A673 (cell line): Measurements from ENCODE around the gene FAH. TPM values are rescaled to one million over a fixed set of nuclear protein-coding genes. Genes with fewer than 3 reads are reported as not detected.

Experiments used
- BruUV-seq: library from RNA; stranded (reverse); fragments of 400-500 nt; replicated peaks from 2 replicates; lab custom pipeline; 2021; lab: Mats Ljungman, UMichigan
- CTCF ChIA-PET: fragments of 300-600 bp; sonication (Branson Sonifier 250); formaldehyde crosslinking; loops from one replicate; lab custom pipeline; 2022; ENCODE audit warnings: antibody characterized with exemption; lab: Charles Lee
- POLR2A ChIA-PET: fragments of 300-600 bp; sonication (Branson Sonifier 250); formaldehyde crosslinking; loops from one replicate; lab custom pipeline; 2022; ENCODE audit warnings: antibody characterized with exemption; ENCODE audit not compliant: low non-redundant PET; lab: Charles Lee
- DNase-seq: peaks from one replicate; pipeline ENCODE4 v3.0.0-alpha.2; 2015; ENCODE audit warnings: low spot score
- H3K27ac ChIP-seq: fragments of 200-600 bp; sonication (generic); 2 replicates; pipeline ENCODE4 v1.5.1; 2016; ENCODE audit warnings: mixed run types, low read depth, mild to moderate bottlenecking, mixed read lengths, antibody characterized with exemption, low read length; ENCODE audit not compliant: poor library complexity, severe bottlenecking
- H3K27me3 ChIP-seq: fragments of 200-600 bp; sonication (generic); replicated peaks from 2 replicates; pipeline ENCODE4 v1.6.1; 2017; ENCODE audit warnings: mixed run types, low read depth, mild to moderate bottlenecking, mixed read lengths, antibody characterized with exemption, low read length; ENCODE audit not compliant: insufficient read depth, poor library complexity
- H3K36me3 ChIP-seq: fragments of 200-600 bp; sonication (generic); 2 replicates; pipeline ENCODE4 v1.6.1; 2016; ENCODE audit warnings: mixed run types, mild to moderate bottlenecking, mixed read lengths, antibody characterized with exemption, low read length; ENCODE audit not compliant: insufficient read depth, poor library complexity, severe bottlenecking
- H3K4me1 ChIP-seq: fragments of 200-600 bp; sonication (generic); 2 replicates; pipeline ENCODE4 v1.6.1; 2017; ENCODE audit warnings: mixed run types, mild to moderate bottlenecking, mixed read lengths, antibody characterized with exemption, low read length; ENCODE audit not compliant: insufficient read depth, poor library complexity, severe bottlenecking
- H3K4me3 ChIP-seq: fragments of 200-600 bp; sonication (generic); 2 replicates; pipeline ENCODE4 v1.5.1; 2016; ENCODE audit warnings: low read depth, mixed run types, mild to moderate bottlenecking, mixed read lengths, low read length; ENCODE audit not compliant: poor library complexity, severe bottlenecking
- H3K9me3 ChIP-seq: fragments of 200-600 bp; sonication (generic); 2 replicates; pipeline ENCODE4 v1.6.1; 2016; ENCODE audit warnings: mixed run types, low read depth, mild to moderate bottlenecking, mixed read lengths, antibody characterized with exemption, low read length; ENCODE audit not compliant: poor library complexity, severe bottlenecking
- EZH2 ChIP-seq: fragments of 200-600 bp; sonication (generic); IDR thresholded peaks from 2 replicates; pipeline ENCODE4 v1.6.1; 2017; ENCODE audit warnings: borderline replicate concordance, low read depth, mild to moderate bottlenecking, mixed read lengths, antibody characterized with exemption, low read length; ENCODE audit not compliant: poor library complexity, severe bottlenecking
- intact Hi-C: fragments of 100-400 bp; cut with micrococcal nuclease; formaldehyde crosslinking; loops from one replicate; pipeline ENCODE4 v1.10.0; 2022; ENCODE audit not compliant: unreplicated experiment
- total RNA-seq: library from RNA; stranded (reverse); gene quantifications from 2 replicates; pipeline ENCODE4 v1.2.3, GENCODE V29; 2021
- TF ChIP-seq, protein P1 (sequence below): fragments of 300-800, 200-600 bp; sonication (generic); conservative IDR thresholded peaks from 2 replicates; pipeline ENCODE4 v1.5.1; 2017; ENCODE audit warnings: low read depth, mild to moderate bottlenecking, antibody characterized with exemption, low read length, moderate library complexity, mixed read lengths

The FAH gene
- total RNA-seq, 1 experiment from 2014 or later = 2.0 TPM

GRCh38 chr15:80140909-80141308 is 11.9 kb upstream of the FAH start:
- Histone ChIP-seq H3K36me3 (no peaks in the 10 kb centered on the region), H3K9me3 (no peaks in the 10 kb centered on the region), H3K4me3 (no peak overlapping the region), H3K27me3 (no peaks in the 10 kb centered on the region), H3K4me1 (no peaks in the 10 kb centered on the region), H3K27ac (no peak overlapping the region)
- no TSS peak for BruUV-seq
- CTCF ChIA-PET = no interaction called here
- POLR2A ChIA-PET = no interaction called here
- TF ChIP-seq, protein P1, sequence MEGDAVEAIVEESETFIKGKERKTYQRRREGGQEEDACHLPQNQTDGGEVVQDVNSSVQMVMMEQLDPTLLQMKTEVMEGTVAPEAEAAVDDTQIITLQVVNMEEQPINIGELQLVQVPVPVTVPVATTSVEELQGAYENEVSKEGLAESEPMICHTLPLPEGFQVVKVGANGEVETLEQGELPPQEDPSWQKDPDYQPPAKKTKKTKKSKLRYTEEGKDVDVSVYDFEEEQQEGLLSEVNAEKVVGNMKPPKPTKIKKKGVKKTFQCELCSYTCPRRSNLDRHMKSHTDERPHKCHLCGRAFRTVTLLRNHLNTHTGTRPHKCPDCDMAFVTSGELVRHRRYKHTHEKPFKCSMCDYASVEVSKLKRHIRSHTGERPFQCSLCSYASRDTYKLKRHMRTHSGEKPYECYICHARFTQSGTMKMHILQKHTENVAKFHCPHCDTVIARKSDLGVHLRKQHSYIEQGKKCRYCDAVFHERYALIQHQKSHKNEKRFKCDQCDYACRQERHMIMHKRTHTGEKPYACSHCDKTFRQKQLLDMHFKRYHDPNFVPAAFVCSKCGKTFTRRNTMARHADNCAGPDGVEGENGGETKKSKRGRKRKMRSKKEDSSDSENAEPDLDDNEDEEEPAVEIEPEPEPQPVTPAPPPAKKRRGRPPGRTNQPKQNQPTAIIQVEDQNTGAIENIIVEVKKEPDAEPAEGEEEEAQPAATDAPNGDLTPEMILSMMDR = no peak
- TF ChIP-seq EZH2 = no peak
- DNase-seq = no peak
- intact Hi-C loops = no loop called here

GRCh38 chr15:80141916-80142598 is 10.7 kb upstream of the FAH start:
- POLR2A ChIA-PET = no interaction called here

GRCh38 chr15:80142646-80143045 is 10.2 kb upstream of the FAH start:
- no TSS peak for BruUV-seq
- no peak for TF ChIP-seq EZH2
- TF ChIP-seq, protein P1 = no peak
- Histone ChIP-seq H3K4me1 (no peaks in the 10 kb centered on the region), H3K36me3 (no peaks in the 10 kb centered on the region), H3K4me3 (no peak overlapping the region), H3K27me3 (no peaks in the 10 kb centered on the region), H3K27ac (no peak overlapping the region), H3K9me3 (no peaks in the 10 kb centered on the region)
- no peak for DNase-seq
- ChIA-PET POLR2A (no interaction called here), CTCF (no interaction called here)
- intact Hi-C loops = no loop called here

More at GRCh38 chr15:80141916-80142598, 10.7 kb upstream of the FAH start:
- Histone ChIP-seq H3K27me3 (no peaks in the 10 kb centered on the region), H3K4me1 (no peaks in the 10 kb centered on the region), H3K27ac (no peak overlapping the region), H3K4me3 (no peak overlapping the region), H3K36me3 (no peaks in the 10 kb centered on the region), H3K9me3 (no peaks in the 10 kb centered on the region)
- TF ChIP-seq, protein P1 = no peak
- TF ChIP-seq EZH2 = no peak
- intact Hi-C loops = no loop called here
- DNase-seq = no peak
- BruUV-seq = no TSS peak
- CTCF ChIA-PET = no interaction called here
